GM12878 (cell line): ENCODE results near the gene ADGRV1.

Source experiments
- CTCF ChIP-seq, 3 experiments: IDR thresholded peaks in 2 of 3; conservative IDR thresholded peaks in 1 of 3; 2 replicates each; pipeline ENCODE4 v1.5.1; 2011; ENCODE audit warnings: low read depth in 3 of 3, low read length in 3 of 3, mild to moderate bottlenecking in 3 of 3, control low read depth in 2 of 3, moderate library complexity in 2 of 3, inconsistent platforms in 1 of 3, mixed read lengths in 1 of 3; ENCODE audit not compliant: control insufficient read depth in 2 of 3, insufficient read depth in 1 of 3; ENCODE audit errors: extremely low read depth in 1 of 3
- ESRRA ChIP-seq: IDR thresholded peaks from 2 replicates; pipeline ENCODE4 v1.6.1; 2012; ENCODE audit warnings: mild to moderate bottlenecking, low read length, improper control_type of control experiment
- HDAC2 ChIP-seq: fragments of 200-600 bp; sonication (generic); IDR thresholded peaks from 2 replicates; pipeline ENCODE4 v1.6.1; 2017
- KAT2A ChIP-seq: conservative IDR thresholded peaks from 2 replicates; pipeline ENCODE4 v1.6.1; 2011; ENCODE audit warnings: low read depth, low read length; ENCODE audit not compliant: control insufficient read depth
- NFIC ChIP-seq: IDR thresholded peaks from 2 replicates; pipeline ENCODE4 v1.6.1; 2012; ENCODE audit warnings: low read depth, mild to moderate bottlenecking, inconsistent platforms, low read length, moderate library complexity
- PKNOX1 ChIP-seq: fragments of 450-650 bp; IDR thresholded peaks from 2 replicates; pipeline ENCODE4 v1.6.1; 2016; ENCODE audit warnings: mild to moderate bottlenecking
- POLR2A ChIP-seq: IDR thresholded peaks from 2 replicates; pipeline ENCODE4 v1.6.1; 2011; ENCODE audit warnings: low read depth, mild to moderate bottlenecking, low read length
- POLR2AphosphoS5 ChIP-seq: IDR thresholded peaks from 2 replicates; pipeline ENCODE4 v1.6.1; 2011; ENCODE audit warnings: mild to moderate bottlenecking, low read length, inconsistent platforms
- RUNX3 ChIP-seq: IDR thresholded peaks from 2 replicates; pipeline ENCODE4 v1.6.1; 2012; ENCODE audit warnings: low read length, inconsistent platforms
- SMAD1 ChIP-seq: fragments of 450-650 bp; IDR thresholded peaks from 2 replicates; pipeline ENCODE4 v1.6.1; 2018; ENCODE audit warnings: mild to moderate bottlenecking, low read depth; ENCODE audit not compliant: partially characterized antibody
- TCF7 ChIP-seq: IDR thresholded peaks from 2 replicates; pipeline ENCODE4 v1.6.1; 2014; ENCODE audit warnings: antibody characterized with exemption, borderline replicate concordance
- TF ChIP-seq, protein P1 (sequence below): fragments of 450-650 bp; IDR thresholded peaks from 2 replicates; pipeline ENCODE4 v1.6.1; 2016; ENCODE audit warnings: mild to moderate bottlenecking, moderate library complexity, borderline replicate concordance

GRCh38 chr5:90548069-90548593 is 10.5 kb upstream of the ADGRV1 start:
- TF ChIP-seq PKNOX1 = no peak
- TF ChIP-seq ESRRA = no peak
- TF ChIP-seq RUNX3 = no peak
- TF ChIP-seq HDAC2 = no peak
- no peak for TF ChIP-seq CTCF (IDR thresholded peaks at IDR 0.05 in 2 of 3, conservative IDR thresholded peaks at IDR 0.05 in 1 of 3; ENCODE audit: control insufficient read depth in 2 of 3, extremely low read depth in 1 of 3, insufficient read depth in 1 of 3, low read depth in 3 of 3, low read length in 3 of 3)
- no peak for TF ChIP-seq SMAD1
- no peak for TF ChIP-seq NFIC
- TF ChIP-seq POLR2A = no peak
- no peak for TF ChIP-seq TCF7
- TF ChIP-seq, protein P1, sequence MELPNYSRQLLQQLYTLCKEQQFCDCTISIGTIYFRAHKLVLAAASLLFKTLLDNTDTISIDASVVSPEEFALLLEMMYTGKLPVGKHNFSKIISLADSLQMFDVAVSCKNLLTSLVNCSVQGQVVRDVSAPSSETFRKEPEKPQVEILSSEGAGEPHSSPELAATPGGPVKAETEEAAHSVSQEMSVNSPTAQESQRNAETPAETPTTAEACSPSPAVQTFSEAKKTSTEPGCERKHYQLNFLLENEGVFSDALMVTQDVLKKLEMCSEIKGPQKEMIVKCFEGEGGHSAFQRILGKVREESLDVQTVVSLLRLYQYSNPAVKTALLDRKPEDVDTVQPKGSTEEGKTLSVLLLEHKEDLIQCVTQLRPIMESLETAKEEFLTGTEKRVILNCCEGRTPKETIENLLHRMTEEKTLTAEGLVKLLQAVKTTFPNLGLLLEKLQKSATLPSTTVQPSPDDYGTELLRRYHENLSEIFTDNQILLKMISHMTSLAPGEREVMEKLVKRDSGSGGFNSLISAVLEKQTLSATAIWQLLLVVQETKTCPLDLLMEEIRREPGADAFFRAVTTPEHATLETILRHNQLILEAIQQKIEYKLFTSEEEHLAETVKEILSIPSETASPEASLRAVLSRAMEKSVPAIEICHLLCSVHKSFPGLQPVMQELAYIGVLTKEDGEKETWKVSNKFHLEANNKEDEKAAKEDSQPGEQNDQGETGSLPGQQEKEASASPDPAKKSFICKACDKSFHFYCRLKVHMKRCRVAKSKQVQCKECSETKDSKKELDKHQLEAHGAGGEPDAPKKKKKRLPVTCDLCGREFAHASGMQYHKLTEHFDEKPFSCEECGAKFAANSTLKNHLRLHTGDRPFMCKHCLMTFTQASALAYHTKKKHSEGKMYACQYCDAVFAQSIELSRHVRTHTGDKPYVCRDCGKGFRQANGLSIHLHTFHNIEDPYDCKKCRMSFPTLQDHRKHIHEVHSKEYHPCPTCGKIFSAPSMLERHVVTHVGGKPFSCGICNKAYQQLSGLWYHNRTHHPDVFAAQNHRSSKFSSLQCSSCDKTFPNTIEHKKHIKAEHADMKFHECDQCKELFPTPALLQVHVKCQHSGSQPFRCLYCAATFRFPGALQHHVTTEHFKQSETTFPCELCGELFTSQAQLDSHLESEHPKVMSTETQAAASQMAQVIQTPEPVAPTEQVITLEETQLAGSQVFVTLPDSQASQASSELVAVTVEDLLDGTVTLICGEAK = no peak
- no peak for TF ChIP-seq POLR2AphosphoS5
- TF ChIP-seq KAT2A = no peak
